Measurements from ENCODE around the gene CD209. TPM values are rescaled to one million over a fixed set of nuclear protein-coding genes. Genes with fewer than 3 reads are reported as not detected.

Gene CD209
- total and polyA plus RNA-seq, 2 of the 8 experiments (the other 6 are each of a cell fraction or from before 2014, with no cell fraction given): 0.05 to 0.22 TPM

GRCh38 chr19:7784856-7785255 lies 37.5 kb upstream of the CD209 start (continued):
- no peak for TF ChIP-seq CHD7 (IDR thresholded peaks at IDR 0.05; ENCODE audit: insufficient replicate concordance, low read length)

All from H1 (cell line).